ENCODE results near the gene IFNL1. TPM values are rescaled to one million over a fixed set of nuclear protein-coding genes. Genes with fewer than 3 reads are reported as not detected.

Gene IFNL1
- total and polyA plus RNA-seq, 9 of the 15 experiments (the other 6 are each of a cell fraction or from before 2014, with no cell fraction given) = not detected

GRCh38 chr19:39253374-39254149 is 42.6 kb upstream of the IFNL1 start:
- intact Hi-C loops (cut with micrococcal nuclease) = loop anchor here (10.0 kb wide), 1 partner anchor 51 kb away; no protein-coding TSS in a partner anchor
- Histone ChIP-seq H3K4me1 (replicated peaks in 1 of 2; ENCODE audit: control insufficient read depth in 2 of 2, insufficient read depth in 2 of 2, low read length in 2 of 2) (peaks cover 48 to 51% of the 10 kb centered on the region in 2 experiments), H3K9ac (ENCODE audit: insufficient read depth in 1 of 2, low read depth in 2 of 2, low read length in 2 of 2) (peak overlapping the region in 1 of 2 experiments; percentile 66; a peak in 1 of 4 replicates), H3K36me3 (ENCODE audit: control insufficient read depth, insufficient read depth, low read length) (no peaks in the 10 kb centered on the region), H3K9me3 (replicated peaks; ENCODE audit: control insufficient read depth, insufficient read depth, low read depth, low read length) (no peaks in the 10 kb centered on the region), H3K4me3 (no peak overlapping the region), H3K79me2 (ENCODE audit: control insufficient read depth, insufficient read depth, low read length) (no peaks in the 10 kb centered on the region), H4K20me1 (replicated peaks; ENCODE audit: control insufficient read depth, insufficient read depth, low read length) (no peaks in the 10 kb centered on the region), H3K27me3 (ENCODE audit: control insufficient read depth in 2 of 2, insufficient read depth in 2 of 2, low read length in 2 of 2) (no peaks in the 10 kb centered on the region), H3K9me1 (ENCODE audit: control insufficient read depth, insufficient read depth, low read length) (no peaks in the 10 kb centered on the region), H3K4me2 (ENCODE audit: insufficient read depth, low read length) (no peak overlapping the region), H2AFZ (ENCODE audit: low read depth, low read length) (peak overlapping the region; percentile 97; the same call in 1 of the 2 replicates), H3K27ac (ENCODE audit: extremely low read depth, low read depth, low read length) (0 out of 3 replicates have a peak overlapping the region, but pooled peaks have one; percentile 11)
- FAIRE-seq = no peak
- TF ChIP-seq, protein P1, sequence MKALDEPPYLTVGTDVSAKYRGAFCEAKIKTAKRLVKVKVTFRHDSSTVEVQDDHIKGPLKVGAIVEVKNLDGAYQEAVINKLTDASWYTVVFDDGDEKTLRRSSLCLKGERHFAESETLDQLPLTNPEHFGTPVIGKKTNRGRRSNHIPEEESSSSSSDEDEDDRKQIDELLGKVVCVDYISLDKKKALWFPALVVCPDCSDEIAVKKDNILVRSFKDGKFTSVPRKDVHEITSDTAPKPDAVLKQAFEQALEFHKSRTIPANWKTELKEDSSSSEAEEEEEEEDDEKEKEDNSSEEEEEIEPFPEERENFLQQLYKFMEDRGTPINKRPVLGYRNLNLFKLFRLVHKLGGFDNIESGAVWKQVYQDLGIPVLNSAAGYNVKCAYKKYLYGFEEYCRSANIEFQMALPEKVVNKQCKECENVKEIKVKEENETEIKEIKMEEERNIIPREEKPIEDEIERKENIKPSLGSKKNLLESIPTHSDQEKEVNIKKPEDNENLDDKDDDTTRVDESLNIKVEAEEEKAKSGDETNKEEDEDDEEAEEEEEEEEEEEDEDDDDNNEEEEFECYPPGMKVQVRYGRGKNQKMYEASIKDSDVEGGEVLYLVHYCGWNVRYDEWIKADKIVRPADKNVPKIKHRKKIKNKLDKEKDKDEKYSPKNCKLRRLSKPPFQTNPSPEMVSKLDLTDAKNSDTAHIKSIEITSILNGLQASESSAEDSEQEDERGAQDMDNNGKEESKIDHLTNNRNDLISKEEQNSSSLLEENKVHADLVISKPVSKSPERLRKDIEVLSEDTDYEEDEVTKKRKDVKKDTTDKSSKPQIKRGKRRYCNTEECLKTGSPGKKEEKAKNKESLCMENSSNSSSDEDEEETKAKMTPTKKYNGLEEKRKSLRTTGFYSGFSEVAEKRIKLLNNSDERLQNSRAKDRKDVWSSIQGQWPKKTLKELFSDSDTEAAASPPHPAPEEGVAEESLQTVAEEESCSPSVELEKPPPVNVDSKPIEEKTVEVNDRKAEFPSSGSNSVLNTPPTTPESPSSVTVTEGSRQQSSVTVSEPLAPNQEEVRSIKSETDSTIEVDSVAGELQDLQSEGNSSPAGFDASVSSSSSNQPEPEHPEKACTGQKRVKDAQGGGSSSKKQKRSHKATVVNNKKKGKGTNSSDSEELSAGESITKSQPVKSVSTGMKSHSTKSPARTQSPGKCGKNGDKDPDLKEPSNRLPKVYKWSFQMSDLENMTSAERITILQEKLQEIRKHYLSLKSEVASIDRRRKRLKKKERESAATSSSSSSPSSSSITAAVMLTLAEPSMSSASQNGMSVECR (CRISPR knock-in tag; IDR thresholded peaks at IDR 0.05) = no peak
- TF ChIP-seq ARID1B (IDR thresholded peaks at IDR 0.05) (peak; percentile 35; the same call in 1 of the 2 replicates), PTBP1 (IDR thresholded peaks at IDR 0.05; ENCODE audit: low read depth, low read length) (no peak), CBFA2T3 (IDR thresholded peaks at IDR 0.05) (peak; percentile 79), ZFP36 (IDR thresholded peaks at IDR 0.05; ENCODE audit: low read depth, low read length, partially characterized antibody) (peak; percentile 9), TAL1 (IDR thresholded peaks at IDR 0.05) (peak; percentile 59; the same call in 1 of the 2 replicates), NFIC (IDR thresholded peaks at IDR 0.05) (0 out of 2 replicates have a peak, but pooled peaks have one; percentile 17), CHD2 (IDR thresholded peaks at IDR 0.05; ENCODE audit: low read depth, low read length) (peak; percentile 78), TCF3 (CRISPR knock-in tag; IDR thresholded peaks at IDR 0.05) (peak; percentile 41; the same call in 1 of the 2 replicates), ZKSCAN8 (CRISPR knock-in tag; IDR thresholded peaks at IDR 0.05) (0 out of 2 replicates have a peak, but pooled peaks have one; percentile 26), TEAD4 (IDR thresholded peaks at IDR 0.05; ENCODE audit: low read length) (peak; percentile 55; the same call in 1 of the 2 replicates), TEAD4 (CRISPR knock-in tag; IDR thresholded peaks at IDR 0.05; ENCODE audit: borderline replicate concordance) (no peak), CBFA2T2 (conservative IDR thresholded peaks at IDR 0.05) (peak; percentile 57)
- TF ChIP-seq, protein P2, sequence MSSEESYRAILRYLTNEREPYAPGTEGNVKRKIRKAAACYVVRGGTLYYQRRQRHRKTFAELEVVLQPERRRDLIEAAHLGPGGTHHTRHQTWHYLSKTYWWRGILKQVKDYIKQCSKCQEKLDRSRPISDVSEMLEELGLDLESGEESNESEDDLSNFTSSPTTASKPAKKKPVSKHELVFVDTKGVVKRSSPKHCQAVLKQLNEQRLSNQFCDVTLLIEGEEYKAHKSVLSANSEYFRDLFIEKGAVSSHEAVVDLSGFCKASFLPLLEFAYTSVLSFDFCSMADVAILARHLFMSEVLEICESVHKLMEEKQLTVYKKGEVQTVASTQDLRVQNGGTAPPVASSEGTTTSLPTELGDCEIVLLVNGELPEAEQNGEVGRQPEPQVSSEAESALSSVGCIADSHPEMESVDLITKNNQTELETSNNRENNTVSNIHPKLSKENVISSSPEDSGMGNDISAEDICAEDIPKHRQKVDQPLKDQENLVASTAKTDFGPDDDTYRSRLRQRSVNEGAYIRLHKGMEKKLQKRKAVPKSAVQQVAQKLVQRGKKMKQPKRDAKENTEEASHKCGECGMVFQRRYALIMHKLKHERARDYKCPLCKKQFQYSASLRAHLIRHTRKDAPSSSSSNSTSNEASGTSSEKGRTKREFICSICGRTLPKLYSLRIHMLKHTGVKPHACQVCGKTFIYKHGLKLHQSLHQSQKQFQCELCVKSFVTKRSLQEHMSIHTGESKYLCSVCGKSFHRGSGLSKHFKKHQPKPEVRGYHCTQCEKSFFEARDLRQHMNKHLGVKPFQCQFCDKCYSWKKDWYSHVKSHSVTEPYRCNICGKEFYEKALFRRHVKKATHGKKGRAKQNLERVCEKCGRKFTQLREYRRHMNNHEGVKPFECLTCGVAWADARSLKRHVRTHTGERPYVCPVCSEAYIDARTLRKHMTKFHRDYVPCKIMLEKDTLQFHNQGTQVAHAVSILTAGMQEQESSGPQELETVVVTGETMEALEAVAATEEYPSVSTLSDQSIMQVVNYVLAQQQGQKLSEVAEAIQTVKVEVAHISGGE (CRISPR knock-in tag; IDR thresholded peaks at IDR 0.05) = no peak
- peak in 1 of 4 experiments; percentile 46 for DNase-seq (ENCODE audit: extremely low read depth in 1 of 4, low spot score in 3 of 4)
- ATAC-seq = no peak
- ChIA-PET CTCF (ENCODE audit: low intra/inter-chr PET ratio) (no interaction called here), POLR2A (interaction anchor here (0.7 kb wide), 1 partner anchor 49 kb away, joined by 3 read pairs; no protein-coding TSS in a partner anchor)
- in situ Hi-C loops (cut with MboI) = no loop called here
- no TSS peak for BruUV-seq (replicated peaks)
- WGBS (ENCODE audit: insufficient coverage, low coverage, missing lambda C conversion rate) = 51% methylated on average over 7 of the region's 8 CpGs
